ENCODE measurements around the gene IKZF2.

Gene IKZF2

GRCh38 chr2:212958133-212958532 lies 193.3 kb downstream of the IKZF2 start:
- DNase-seq (ENCODE audit: low spot score): no peak

DNA sequence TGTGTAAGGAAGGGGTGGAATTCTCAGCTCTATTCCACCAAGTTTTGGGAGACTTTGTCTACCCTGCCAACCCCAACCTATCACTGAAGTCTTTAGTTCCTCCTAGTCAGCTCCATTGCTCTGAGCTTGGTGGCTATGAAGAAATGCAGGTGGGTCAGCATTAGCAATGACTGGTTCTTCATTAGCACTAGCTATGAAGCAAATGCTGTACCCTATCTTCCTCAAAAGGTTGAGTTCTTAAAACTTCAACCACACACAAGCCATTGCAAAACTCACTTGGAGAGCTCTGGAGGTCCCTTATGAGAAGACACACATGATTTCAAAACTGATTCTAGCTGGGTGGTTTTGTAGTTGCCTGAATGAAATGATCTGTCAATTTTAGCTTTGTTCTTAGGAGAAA lies 193.8 kb downstream of the IKZF2 start:
- no peak for DNase-seq (ENCODE audit: low spot score)

GRCh38 chr2:212956665-212957607 lies 194.5 kb downstream of the IKZF2 start:
- DNase-seq (ENCODE audit: low spot score): no peak

DNA sequence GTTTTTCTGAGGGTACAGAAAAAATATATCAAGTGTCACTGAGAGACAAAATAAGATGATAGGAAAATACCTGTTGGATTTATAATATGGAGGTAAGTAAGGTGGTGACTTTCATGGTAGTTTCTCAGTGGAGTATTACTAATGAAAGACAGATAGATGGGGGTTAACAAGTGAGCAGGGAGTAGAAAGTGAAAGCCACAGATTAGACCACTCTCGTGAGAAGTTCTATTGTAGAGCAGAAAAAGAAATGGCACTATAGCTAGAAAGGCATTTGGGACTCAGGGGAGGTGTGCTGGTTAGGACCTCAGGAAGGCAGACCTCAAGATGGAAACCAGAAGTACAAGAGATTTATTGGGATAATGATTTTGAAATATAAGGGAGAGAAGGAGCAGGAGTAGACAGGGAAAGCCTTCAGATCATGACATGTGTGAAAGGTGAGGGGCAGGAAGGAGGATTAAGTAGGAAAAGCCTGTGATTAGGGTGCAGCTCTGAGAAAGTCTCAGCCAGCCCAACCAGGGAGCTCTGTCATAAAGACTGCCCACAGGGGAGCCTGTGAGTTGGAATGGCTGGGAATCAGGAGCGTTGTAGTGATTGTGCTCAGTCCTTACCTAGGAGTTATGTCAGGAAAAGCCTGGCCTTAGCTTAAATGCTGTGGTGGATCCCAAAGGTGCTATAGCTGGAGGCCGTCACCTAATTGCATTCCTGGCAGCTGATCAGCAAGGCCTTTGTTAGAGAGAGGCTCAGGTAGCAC lies 198.1 kb downstream of the IKZF2 start:
- no peak for DNase-seq (ENCODE audit: low spot score)

DNA sequence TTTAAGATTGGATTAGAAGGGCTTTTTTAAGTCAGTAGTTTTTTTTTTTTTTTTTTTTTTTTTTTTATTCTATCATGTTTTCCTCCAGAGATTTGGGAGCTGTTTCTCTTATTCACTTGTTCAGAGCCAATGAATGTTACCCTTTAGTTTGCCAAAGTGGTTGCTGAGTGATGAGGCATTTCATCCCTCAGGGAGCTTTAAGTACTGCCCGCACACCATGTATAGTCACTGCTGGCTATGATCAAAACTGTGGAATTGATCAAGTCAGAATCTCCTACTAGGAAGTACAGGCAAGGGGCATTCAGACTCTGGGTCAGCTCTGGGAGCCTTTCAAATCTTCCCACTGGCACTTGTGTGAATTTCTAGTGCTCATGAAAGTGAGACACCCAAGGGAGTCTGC lies 201.6 kb downstream of the IKZF2 start:
- DNase-seq (ENCODE audit: low spot score): no peak

Measured in cerebellar cortex (tissue), 1 donor.